Pons (tissue), 1 donor: ENCODE results near the gene TCEA3.

ENCODE experiments used
- DNase-seq: peaks from one replicate; pipeline ENCODE4 v3.0.0-alpha.2; 2016; ENCODE audit warnings: low spot score

TCEA3 gene

DNA sequence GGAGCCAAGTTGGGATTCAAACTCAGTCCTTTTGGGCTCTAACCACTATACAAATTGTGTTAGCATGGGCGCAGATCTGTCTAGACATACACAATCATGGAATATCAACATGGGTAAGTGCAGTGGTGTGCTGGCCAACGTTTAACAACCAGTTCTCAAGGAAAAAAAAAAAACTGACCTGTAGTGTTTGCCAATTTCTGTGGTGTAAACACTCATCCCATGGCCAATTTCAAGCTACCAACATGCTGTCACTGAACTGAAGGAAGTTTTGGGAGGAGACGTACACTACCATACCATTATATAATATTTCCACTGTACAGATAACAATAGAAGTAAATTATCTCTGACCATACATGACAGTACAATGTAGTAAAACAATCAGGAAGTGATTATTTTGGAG, 3.2 kb downstream of the TCEA3 start:
- no peak for DNase-seq

DNA sequence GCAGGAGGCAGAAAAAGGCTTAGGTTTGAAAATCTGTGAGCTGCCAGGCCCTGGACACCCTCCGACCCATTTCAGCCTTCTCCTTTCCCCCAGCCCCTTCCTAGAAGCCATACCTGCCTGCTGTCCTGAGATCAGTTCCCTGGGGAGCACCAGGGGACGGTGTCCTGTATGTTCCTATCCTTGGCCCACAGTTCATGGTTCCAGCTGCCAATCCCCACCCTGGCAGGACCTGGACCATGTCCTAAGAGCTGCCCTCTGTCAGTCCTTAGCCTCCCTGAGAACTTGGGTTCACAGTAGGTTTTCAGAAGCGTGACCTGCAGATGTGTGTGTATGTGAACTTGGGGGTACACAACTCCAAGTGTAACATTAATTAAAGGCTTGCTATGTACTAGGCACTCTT, 3.8 kb downstream of the TCEA3 start:
- no peak for DNase-seq

DNA sequence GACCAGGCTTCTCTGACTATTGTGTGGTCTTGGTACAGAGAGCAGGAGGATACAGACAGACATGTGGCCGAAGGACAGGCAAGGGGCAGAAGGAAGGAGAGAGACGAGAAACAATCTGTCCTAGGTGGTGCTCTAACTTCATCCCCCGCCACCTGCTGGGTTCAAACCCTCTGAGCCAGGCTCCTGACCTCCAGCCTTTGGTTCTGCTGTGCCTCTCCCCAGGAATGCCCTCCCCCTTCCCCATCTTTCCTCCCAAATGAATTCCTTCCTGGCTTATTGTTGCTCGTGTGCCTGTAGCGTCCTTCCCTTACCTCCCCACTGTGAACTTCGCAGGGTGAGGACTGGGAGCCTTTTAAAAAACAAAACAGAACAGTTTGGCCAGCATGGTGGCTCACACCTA, 5.4 kb downstream of the TCEA3 start:
- DNase-seq: no peak

DNA sequence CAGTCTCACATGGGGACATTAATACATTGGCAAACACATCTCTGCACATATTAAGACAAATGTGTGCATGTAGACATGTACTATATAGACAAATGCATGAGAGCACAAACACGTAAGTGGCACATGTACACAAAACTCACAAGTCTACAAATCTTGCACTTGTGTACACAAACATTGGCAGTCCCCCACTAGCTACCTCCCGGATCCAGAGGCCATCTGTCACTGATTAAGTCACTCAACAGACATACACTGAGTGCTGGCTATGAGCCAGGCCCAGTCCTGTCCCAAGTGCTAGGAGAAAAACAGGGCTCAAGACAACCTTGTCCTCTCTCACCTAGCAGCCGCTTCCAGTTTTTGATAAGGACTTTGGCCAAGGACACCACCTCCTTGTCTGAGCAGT, 7.0 kb downstream of the TCEA3 start:
- peak; percentile 25 for DNase-seq

DNA sequence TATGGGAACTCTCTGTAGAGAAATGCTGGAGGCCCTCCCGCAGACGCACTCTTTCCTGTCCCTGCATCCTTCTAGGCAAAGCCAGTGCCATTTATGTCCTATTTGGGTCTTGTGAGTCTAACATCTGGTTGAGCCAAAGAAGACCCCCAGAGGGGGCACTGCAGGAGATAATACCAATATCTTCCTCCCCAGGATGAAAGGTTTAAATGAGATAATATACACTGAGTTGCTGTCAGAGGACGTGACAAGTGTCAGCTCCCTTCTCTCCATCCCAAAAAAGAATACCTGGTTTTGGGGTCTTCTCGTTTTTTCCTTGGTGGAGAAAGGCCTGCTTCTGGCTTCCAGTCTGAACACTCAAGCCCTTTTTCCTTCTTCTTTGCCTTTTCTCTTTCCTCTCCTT, 7.6 kb downstream of the TCEA3 start:
- DNase-seq: no peak

DNA sequence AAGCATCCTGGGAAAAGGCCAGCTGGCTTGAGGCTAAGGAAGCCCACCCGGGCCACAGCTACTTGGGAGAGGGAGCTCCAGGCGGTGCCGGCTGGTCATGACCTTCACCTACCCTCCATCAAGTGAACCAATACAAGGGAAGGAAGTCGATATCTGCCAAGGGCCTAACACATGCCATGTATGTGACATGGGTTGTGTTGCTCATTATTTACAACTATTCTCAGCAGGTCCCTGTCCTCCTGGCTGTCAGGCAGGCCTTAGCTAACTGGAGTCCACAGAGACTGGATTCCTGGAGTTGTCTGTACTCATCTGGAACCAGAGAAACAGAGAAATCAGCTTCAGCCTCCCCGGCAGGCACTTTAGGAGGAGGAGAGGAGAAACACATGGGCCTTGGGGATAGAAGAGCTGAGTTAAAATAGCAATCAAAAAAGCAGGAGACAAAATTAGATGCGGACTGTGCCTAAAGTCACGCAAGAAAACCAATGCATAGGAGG, 15.7 kb downstream of the TCEA3 start:
- no peak for DNase-seq

DNA sequence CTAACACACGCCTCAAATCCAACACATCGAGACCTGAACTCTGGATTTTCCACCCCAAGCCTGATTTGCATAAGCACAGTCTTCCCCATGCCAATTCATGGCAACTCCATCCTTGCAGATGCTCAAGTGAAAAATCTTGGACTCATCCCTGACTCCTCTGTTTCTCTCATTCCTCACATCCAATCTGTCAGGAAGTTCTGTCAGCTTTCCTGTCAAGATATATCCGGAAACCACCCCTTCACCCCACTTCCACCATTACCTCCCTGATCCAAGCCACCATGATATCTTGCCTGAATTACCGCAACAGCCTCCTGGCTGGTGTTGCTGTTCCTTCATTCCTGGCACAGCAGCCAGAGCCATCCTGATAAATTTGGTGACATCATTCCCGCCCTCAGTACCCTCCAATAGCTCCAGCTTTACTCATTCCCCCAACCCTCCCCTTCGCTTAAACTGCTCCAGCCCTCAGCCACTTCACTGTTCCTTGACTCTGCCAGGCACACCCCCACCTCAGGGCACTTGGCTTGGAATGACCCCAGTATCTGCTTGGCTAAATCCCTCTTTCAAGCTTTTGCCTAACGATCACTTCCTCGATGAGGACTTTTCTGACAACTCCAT, 17.4 kb downstream of the TCEA3 start:
- no peak for DNase-seq

DNA sequence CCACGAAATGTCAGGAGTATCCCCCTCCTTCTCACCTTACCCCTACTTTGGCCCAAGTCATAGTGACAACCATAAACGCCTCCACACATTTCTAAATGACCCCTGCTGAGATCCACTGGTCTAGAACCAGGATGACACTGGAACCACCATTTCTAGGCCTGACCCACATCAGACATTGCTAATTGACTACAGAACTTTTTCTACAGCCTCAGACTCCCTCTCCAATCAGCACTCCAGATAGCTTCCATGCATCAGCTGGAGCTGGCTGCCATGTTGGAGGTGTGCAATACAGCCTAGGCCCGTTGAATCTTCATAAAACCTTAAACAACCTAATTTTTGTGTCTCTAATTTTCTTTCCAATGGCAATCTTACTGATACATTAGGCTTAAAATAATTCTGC, 18.6 kb downstream of the TCEA3 start:
- DNase-seq: no peak

DNA sequence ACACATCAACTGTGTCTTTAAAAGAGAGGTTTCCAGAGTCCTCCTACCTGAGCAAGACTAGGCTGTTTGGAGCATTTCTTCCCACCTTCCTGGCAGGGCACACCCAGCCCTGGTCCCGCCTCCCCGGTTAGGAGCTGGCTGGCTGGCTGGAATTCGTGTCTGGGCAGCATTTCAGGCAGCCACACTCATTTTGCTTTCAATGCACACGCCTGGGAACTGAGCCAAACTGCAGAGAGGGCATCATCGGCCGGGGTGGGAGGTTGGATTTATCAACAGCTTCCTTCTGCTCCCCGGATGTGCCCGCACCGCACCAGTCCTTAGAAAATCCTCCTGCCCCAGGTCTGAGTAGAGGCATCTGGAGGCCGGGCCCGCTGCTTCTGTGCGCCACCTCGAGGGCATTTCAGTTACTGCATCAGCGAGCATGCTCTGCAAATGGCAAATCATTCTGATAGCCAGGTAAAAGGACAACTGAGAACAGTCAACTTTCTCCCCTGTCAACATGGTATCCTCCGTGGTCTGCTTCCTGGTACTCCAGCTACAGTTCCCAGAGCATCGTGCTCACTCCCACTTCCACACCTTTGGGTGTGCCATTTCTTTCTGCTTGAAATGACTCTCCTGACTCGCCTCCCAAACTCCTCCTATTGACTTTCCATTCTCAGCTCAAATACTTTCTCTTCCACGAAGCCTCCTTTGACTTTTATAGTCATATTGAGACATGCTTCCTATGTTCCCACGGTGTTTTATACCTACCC, 20.6 kb downstream of the TCEA3 start:
- peak; percentile 72 for DNase-seq

DNA sequence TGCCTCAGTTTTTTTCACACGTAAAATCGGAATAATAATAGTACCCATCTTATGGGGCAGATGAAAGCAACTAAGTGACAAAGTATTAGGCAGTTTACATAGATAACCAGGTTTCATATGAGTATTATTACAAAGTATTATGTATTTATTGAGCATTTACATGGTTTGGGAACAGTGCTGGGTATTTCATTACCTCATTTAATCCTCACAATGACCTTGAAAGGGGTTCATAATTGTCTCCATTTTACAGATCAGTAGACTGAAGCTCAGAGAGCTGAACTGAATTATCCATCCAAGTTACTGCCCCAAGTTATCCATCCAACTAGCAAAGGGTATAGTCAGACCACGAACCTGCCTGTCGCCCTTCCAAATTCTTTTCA, 21.2 kb downstream of the TCEA3 start:
- no peak for DNase-seq

DNA sequence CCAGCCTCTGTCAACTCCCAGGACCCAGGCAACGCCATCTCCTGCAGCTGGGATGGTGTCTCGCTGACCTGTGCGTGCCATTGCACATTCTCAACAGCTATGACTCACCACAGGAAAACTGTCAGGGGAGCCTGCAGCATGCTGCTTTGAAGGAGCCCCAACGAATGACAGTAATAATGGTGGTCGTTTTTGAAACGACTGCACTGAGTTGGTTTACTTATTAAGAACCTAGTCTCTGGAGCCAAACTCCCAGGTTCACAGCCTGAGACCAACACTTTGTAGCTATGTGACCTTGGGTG, 21.6 kb downstream of the TCEA3 start:
- DNase-seq: no peak

DNA sequence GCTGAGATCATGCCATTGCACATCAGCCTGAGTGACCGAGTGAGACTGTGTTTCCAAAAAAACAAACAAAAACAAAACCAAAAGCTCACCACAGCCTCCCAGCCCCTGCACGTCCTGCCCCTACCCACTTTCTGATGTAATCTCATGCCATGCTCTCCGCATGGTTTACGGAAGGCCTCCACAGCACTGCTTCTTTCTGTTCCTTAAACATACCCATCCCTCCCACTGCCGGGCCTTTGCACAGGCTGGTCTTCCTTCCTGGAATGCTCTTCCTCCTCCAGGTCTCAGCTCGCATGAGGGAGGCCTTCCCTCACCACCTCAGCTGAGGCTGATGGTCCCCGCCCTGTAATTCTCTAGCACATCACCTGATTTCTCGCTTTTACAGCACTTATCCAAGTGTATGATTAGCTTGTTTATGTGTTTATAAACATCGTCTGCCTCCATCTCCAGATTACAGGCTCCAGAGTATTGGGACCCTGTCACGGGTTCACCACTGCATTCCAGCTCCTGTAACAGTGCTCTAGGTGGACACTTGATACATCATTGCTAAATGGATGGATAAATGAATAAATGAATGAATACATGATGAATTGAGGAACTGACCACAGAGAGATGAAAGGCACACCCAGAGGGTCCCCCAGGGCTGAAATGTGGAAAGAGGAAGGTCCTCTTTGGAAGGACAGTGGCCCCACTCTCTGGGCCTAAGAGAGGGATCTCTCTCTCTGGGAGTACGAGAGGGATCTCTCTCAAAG, 22.1 kb downstream of the TCEA3 start:
- DNase-seq: no peak

DNA sequence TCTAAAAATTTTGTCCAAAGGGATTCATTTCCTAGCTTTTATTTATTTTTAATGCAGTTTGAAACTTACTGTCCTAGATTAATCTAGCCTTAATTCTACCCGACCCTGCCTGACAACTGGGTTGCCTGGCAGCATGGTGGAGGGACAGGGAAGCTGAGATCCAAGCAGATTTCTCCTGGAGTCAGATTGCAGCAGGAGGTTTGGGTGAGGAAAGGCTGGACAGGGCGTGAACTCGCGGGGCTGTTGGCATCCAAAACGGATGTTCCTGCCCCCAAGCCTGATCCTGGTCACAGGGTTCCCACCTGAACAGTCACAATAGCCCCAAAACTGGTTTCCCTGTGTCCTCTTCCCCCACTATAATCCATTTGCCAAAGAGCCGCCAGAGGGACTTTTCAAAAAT, 23.2 kb downstream of the TCEA3 start:
- no peak for DNase-seq

DNA sequence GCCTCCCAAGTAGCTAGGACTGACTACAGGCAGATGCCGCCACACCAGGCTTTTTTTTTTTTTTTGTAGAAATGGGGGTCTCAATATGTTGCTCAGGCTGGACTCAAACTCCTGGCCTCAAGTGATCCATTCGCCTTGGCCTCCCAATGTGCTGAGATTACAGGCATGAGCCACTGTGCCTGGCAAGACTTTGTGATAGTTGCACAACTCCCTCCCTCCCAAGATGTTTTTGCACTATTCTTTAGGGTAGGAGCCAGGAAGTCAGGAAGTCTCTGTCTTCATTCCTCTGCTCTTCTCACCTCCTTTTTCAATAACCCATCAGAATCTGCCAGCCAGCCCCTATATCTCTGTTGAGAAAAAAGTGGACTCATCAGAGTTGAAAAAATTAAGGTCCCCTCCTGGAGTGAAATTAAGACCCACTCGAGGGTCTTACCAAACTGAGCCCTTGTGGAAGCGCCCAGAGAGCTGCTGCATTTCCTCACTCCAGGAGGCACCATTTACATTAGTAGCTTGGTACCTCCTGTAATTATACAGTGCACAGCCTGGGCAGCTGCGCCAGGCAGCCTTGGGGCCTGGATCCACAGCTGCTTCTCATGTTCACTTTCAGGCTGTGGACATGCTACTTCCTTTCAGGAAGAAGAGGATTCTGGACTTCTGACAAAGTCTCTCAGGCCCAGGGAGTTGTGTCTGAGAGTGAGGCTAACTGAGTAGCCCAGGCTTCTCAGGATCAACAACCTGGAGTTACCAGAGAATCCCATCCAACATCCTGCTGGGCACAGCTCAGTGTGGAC, 24.0 kb downstream of the TCEA3 start:
- no peak for DNase-seq

DNA sequence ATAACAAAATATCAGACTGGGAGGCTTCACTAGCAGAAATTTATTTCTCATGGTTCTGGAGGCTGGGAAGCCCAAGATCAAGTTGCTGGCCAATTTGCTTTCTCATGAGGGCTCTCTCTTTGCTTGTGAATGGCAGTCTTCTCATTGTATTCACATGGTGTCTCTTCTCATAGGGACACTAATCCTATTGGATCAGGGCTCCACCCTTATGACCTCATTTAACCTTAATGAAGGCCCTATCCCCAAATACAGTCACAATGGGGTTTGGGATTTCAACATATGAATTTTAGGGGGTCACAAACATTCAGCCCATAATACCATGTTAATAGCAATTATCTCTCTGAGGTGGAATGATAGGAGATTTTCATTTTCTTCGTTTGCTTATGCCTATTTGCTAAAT, 25.3 kb downstream of the TCEA3 start:
- DNase-seq: no peak

DNA sequence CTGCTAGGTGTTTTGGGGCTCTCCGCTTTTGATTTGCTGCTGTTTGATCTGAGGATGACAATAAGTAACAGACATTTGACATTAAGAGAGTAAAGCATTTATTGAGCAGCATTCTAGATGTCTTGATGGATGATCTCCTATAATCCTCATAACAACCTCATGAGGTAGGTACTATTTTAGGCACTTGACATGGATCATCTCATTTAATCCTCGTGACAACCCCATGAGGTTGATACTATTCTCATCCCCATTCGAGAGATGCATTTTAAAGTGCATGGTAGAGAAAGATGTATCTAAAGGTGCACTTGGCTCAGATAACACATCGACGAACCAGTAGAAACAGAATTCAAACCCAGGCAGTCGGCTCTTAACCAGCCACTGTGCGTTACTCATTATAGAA, 26.6 kb downstream of the TCEA3 start:
- DNase-seq: no peak

DNA sequence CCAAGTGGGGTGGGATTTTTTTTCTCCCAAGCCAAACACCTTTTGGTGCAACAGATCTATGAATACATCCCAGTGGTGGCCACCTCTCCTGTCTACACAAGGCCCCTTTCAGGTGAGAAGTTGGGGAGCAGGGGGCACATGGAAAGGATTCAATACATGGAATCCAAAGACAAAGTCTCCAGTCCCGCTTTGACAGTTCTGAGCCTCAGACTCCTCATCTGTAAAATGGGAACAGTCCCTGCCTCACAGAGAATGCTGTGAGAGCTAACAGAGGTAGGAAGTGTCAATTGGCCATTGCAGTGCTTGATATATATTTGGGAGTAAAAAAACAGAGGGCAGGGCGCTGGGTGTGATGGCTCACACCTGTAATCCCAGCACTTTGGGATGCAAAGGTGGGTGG, 28.2 kb downstream of the TCEA3 start:
- DNase-seq: no peak

DNA sequence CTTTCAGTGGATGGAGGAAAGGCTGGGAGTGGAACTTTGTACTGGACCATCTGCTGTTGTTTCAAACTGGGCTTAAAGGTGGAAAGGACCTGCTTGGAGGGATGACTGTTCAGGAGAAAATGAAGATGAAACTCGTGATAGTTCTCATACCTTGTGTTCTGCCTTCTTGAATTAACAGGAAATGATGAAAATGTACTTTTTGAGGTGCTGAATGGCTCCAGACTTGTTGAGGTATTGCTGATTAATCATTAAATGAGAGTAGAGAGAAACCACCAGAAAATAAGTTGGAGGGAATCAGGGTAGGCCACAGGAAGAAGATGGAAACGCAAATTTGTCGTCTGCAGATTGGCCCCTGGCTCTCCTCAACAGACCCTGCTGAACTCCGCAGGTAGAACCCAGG, 28.7 kb downstream of the TCEA3 start:
- DNase-seq: no peak

DNA sequence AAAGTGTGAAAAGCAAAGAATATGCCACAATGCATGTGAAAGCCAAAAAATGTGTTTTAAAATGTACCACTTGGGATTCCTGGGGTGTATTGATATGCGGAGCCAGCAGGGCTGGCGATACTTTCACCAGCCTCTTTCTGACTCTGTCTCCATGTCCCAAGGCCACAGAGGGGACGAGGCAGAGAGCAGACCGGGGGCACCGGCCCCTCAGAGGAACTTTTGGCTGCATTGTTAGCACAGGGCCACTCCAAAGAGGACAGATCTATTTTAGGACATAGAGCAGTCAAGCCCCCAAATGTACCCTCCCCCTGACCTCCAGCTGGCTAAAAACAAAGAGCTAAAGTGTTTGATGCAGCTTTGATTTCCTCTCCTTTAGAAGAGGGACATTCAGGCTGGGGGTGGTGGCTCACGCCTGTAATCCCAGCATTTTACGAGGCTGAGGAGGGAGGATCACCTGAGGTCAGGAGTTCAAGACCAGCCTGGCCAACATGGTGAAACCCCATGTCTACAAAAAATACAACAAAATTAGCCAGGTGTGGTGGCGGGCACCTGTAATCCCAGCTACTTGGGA, 29.3 kb downstream of the TCEA3 start:
- no peak for DNase-seq

DNA sequence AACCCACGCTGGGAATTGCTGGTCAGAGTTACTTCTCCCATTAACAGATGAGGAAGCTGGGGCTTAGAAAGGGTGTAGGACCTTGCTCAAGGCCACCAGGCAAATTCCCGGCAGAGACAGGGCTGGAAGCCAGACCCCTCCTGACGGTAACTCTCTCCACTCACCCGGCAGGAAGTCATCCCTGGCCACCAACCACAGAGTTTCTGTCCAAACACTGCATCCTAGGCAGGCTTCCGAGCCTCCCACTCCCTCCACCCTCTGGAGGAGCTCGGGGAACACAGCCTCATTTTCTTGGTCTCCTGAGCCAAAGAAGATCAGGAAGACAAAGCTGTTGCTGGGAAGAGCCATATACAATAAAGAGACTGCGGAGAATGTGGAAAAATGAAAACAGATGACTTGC, 29.9 kb downstream of the TCEA3 start:
- peak; percentile 30 for DNase-seq

DNA sequence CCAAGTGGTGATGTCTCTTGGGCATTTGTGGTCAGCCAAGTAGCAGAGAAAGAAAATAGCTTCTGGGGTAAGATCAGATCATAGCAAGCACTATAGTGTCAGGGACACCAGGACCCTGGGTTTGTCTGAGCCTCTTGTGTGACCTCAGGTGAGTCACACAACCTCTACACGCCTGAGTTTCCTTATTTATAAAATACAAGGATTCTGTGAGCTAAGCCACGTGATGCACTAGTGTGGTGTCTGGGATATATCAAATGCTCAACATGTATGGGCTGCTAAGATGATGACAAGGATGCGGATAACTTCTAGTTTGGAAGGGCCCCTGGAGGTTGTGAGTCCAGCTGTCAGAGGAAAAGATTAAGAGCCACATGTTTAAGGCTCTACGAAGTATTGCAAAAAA, 30.4 kb downstream of the TCEA3 start:
- DNase-seq: no peak

DNA sequence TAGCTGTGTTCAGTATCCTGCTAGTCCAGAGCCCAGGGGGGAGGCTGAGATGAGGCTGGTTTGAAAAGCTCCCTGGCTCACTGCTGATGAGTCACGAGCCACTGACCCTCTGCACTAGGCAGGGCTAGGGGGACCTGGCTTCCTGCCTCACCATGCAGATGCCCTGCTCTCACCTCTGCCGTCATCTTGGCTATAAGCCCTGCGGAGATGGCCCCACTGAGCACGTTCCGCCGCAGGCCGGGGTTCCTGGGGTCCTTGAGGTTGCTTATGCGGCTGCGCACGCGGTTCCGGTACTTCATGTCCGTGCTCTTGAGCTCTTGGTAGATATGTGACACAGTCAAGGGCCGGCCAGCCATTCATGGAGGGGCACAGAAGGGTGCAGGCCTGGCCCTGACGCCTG, 30.8 kb downstream of the TCEA3 start:
- no peak for DNase-seq
